Keratinocyte (primary cell): ENCODE results near the gene ALG12. TPM values are rescaled to one million over a fixed set of nuclear protein-coding genes. Genes with fewer than 3 reads are reported as not detected.

Experiments
- DNase-seq: peaks from one replicate; pipeline ENCODE4 v3.0.0-alpha.2; 2011; ENCODE audit warnings: low read depth, missing footprints, low spot score
- FAIRE-seq: peaks from 2 replicates; lab custom pipeline; 2011; peaks lifted over from hg19 to GRCh38; lab: Jason Lieb, UNC
- H2AFZ ChIP-seq: 2 replicates; pipeline ENCODE4 v1.6.0; 2012; ENCODE audit warnings: low read length, control low read depth, inconsistent platforms; ENCODE audit not compliant: control insufficient read depth
- H3K27ac ChIP-seq: 2 replicates; pipeline ENCODE4 v1.5.1; 2011; ENCODE audit warnings: low read length; ENCODE audit not compliant: control insufficient read depth, insufficient read depth
- H3K27me3 ChIP-seq: 3 replicates; pipeline ENCODE4 v1.6.0; 2011; ENCODE audit warnings: low read length; ENCODE audit not compliant: control insufficient read depth, insufficient read depth; ENCODE audit errors: extremely low read depth
- H3K36me3 ChIP-seq, 2 experiments: 2 replicates in 1 of 2; 3 replicates in 1 of 2; pipeline ENCODE4 v1.5.1; 2011; ENCODE audit warnings: low read length in 2 of 2, mild to moderate bottlenecking in 1 of 2; ENCODE audit not compliant: control insufficient read depth in 2 of 2, insufficient read depth in 2 of 2; ENCODE audit errors: extremely low read depth in 1 of 2
- H3K4me1 ChIP-seq: 3 replicates; pipeline ENCODE4 v1.5.1; 2011; ENCODE audit warnings: low read length; ENCODE audit not compliant: control insufficient read depth, insufficient read depth; ENCODE audit errors: extremely low read depth
- H3K4me2 ChIP-seq: 3 replicates; pipeline ENCODE4 v1.6.0; 2011; ENCODE audit warnings: low read depth, low read length; ENCODE audit not compliant: control insufficient read depth, insufficient read depth; ENCODE audit errors: extremely low read depth
- H3K4me3 ChIP-seq, 3 experiments: fragments of 200-600 bp in 1 of 3; sonication (generic) in 1 of 3; 2 replicates in 2 of 3; 3 replicates in 1 of 3; pipeline ENCODE4 v1.5.1; 2011 to 2016; ENCODE audit warnings: low read length in 3 of 3, mild to moderate bottlenecking in 3 of 3, control low read depth in 2 of 3, inconsistent platforms in 1 of 3, low read depth in 1 of 3, mixed read lengths in 1 of 3, mixed run types in 1 of 3, moderate library complexity in 1 of 3; ENCODE audit not compliant: control insufficient read depth in 2 of 3, insufficient read depth in 2 of 3; ENCODE audit errors: extremely low read depth in 1 of 3
- H3K79me2 ChIP-seq: 2 replicates; pipeline ENCODE4 v1.6.0; 2012; ENCODE audit warnings: low read length; ENCODE audit not compliant: control insufficient read depth, insufficient read depth
- H3K9ac ChIP-seq: 3 replicates; pipeline ENCODE4 v1.6.0; 2011; ENCODE audit warnings: low read length; ENCODE audit not compliant: control insufficient read depth, insufficient read depth; ENCODE audit errors: extremely low read depth
- H3K9me1 ChIP-seq: 3 replicates; pipeline ENCODE4 v1.6.0; 2011; ENCODE audit warnings: low read length; ENCODE audit not compliant: control insufficient read depth, insufficient read depth; ENCODE audit errors: extremely low read depth
- H3K9me3 ChIP-seq: 2 replicates; pipeline ENCODE4 v1.5.1; 2012; ENCODE audit warnings: low read depth, low read length; ENCODE audit not compliant: control insufficient read depth
- H4K20me1 ChIP-seq: 3 replicates; pipeline ENCODE4 v1.6.0; 2011; ENCODE audit warnings: low read length; ENCODE audit not compliant: control insufficient read depth, insufficient read depth; ENCODE audit errors: extremely low read depth
- CTCF ChIP-seq, 3 experiments: IDR thresholded peaks in 1 of 3; conservative IDR thresholded peaks in 1 of 3; optimal IDR thresholded peaks in 1 of 3; 2 replicates in 2 of 3; 3 replicates in 1 of 3; pipeline versions ENCODE3 to v1.5.1; 2011; ENCODE audit warnings: low read length in 3 of 3, mild to moderate bottlenecking in 3 of 3, moderate library complexity in 2 of 3, control low read depth in 1 of 3, inconsistent platforms in 1 of 3; ENCODE audit not compliant: insufficient read depth in 2 of 3; ENCODE audit errors: extremely low read depth in 1 of 3
- EZH2 ChIP-seq: IDR thresholded peaks from one replicate; pipeline ENCODE4 v1.6.1; 2012; ENCODE audit warnings: inconsistent platforms, mild to moderate bottlenecking, low read length, moderate library complexity
- dilution Hi-C: fragments of 300-500 bp; cut with MboI; formaldehyde crosslinking; loops from one replicate; pipeline ENCODE4 v1.7.0; 2020; ENCODE audit warnings: low sequenced_read_pairs; ENCODE audit not compliant: extremely low pct_ligation_motif_present
- polyA plus RNA-seq, 5 experiments: library from polyadenylated mRNA; depleted of rRNA in 3 of 5; stranded (reverse) in 3 of 5; stranded (forward) in 1 of 5; unstranded in 1 of 5; fragments of >200 nt; gene quantifications; 1 replicate in 1 of 5; 2 replicates in 3 of 5; 3 replicates in 1 of 5; pipeline versions ENCODE4 v1.2.1 to v1.2.3, GENCODE V29; 2011 to 2012; ENCODE audit warnings: missing spikeins in 2 of 5, low read depth in 1 of 5, low replicate concordance in 1 of 5

Gene ALG12
- polyA plus RNA-seq, 1 donor (not counting 4 experiments of a cell fraction or from before 2014, with no cell fraction given) = 6.3 TPM

GRCh38 chr22:49956914-49957825 lies 38.9 kb upstream of the ALG12 start:
- Histone ChIP-seq H3K79me2 (peaks cover 9% of the 10 kb centered on the region), H3K9ac (no peak overlapping the region), H3K27ac (no peak overlapping the region), H4K20me1 (no peaks in the 10 kb centered on the region), H3K27me3 (no peaks in the 10 kb centered on the region), H3K4me1 (peaks cover 16% of the 10 kb centered on the region), H3K36me3 (no peaks in the 10 kb centered on the region), H3K9me3 (no peaks in the 10 kb centered on the region), H3K4me3 (no peak overlapping the region), H3K9me1 (no peaks in the 10 kb centered on the region), H3K4me2 (no peak overlapping the region), H2AFZ (no peak overlapping the region)
- no peak for FAIRE-seq
- no peak for TF ChIP-seq EZH2
- no peak for TF ChIP-seq CTCF (optimal IDR thresholded peaks at IDR 0.05 in 1 of 3, IDR thresholded peaks at IDR 0.05 in 1 of 3, conservative IDR thresholded peaks at IDR 0.05 in 1 of 3; ENCODE audit: extremely low read depth in 1 of 3, insufficient read depth in 2 of 3, low read length in 3 of 3)
- dilution Hi-C loops = no loop called here
- DNase-seq = no peak

DNA sequence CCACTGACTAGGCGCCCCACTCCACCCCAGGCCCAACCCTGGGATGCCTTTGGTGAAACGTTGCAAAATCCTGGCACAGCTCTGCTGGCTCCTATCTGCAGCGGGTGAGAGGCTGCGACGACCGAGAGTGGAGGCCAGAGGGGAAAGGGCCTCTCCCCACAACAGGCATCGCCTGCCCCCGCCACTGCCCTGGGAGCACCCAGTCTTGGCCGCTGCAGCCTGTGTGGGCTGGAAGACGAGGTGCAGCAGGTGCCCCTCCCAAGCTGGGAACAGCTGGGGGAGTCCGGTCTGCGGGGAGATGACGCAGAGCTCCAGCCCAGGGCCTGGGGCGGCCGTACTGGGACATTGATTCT lies 38.2 kb upstream of the ALG12 start:
- Histone ChIP-seq H3K4me2 (no peak overlapping the region), H3K9ac (no peak overlapping the region), H2AFZ (no peak overlapping the region), H3K36me3 (no peaks in the 10 kb centered on the region), H3K27ac (no peak overlapping the region), H3K79me2 (peaks cover 3% of the 10 kb centered on the region), H3K9me3 (no peaks in the 10 kb centered on the region), H3K4me1 (peaks cover 24% of the 10 kb centered on the region), H3K27me3 (no peaks in the 10 kb centered on the region), H3K4me3 (no peak overlapping the region), H4K20me1 (no peaks in the 10 kb centered on the region), H3K9me1 (no peaks in the 10 kb centered on the region)
- dilution Hi-C loops = no loop called here
- no peak for DNase-seq
- TF ChIP-seq CTCF (optimal IDR thresholded peaks at IDR 0.05 in 1 of 3, IDR thresholded peaks at IDR 0.05 in 1 of 3, conservative IDR thresholded peaks at IDR 0.05 in 1 of 3; ENCODE audit: extremely low read depth in 1 of 3, insufficient read depth in 2 of 3, low read length in 3 of 3) (no peak), EZH2 (no peak)
- FAIRE-seq = no peak
